Spleen (tissue), 11 donors: ENCODE measurements around the gene SUZ12. TPM values are rescaled to one million over a fixed set of nuclear protein-coding genes. Genes with fewer than 3 reads are reported as not detected.
A peak's percentile ranks its signal among the peaks of the same experiment; 100 is the strongest.
"Not testable (repeated sequence)": the region's sequence is repeated elsewhere in the genome, so short reads cannot be mapped to it uniquely, and the experiment has no call there.

Experiments used
- DNase-seq: peaks from one replicate; pipeline ENCODE4 v3.0.0-alpha.2; 2020
- H3K27ac ChIP-seq, 8 donors: fragments of 200-600 bp; sonication (generic) in 7 of 8; 1 replicate in 4 of 8; 2 replicates in 4 of 8; pipeline versions ENCODE4 v1.5.0 to v1.8.0; 2016 to 2021; ENCODE audit warnings: inconsistent platforms in 4 of 8, mild to moderate bottlenecking in 4 of 8, moderate library complexity in 1 of 8
- H3K27me3 ChIP-seq, 7 donors: fragments of 200-600 bp; sonication (generic) in 6 of 7; replicated peaks in 1 of 7; 1 replicate in 4 of 7; 2 replicates in 3 of 7; pipeline versions ENCODE4 v1.5.0 to v1.8.0; 2016 to 2021; ENCODE audit warnings: inconsistent platforms in 3 of 7, mild to moderate bottlenecking in 1 of 7
- H3K36me3 ChIP-seq, 6 donors: fragments of 200-600 bp; sonication (generic) in 5 of 6; 1 replicate in 4 of 6; 2 replicates in 2 of 6; pipeline versions ENCODE4 v1.5.0 to v1.8.0; 2016 to 2021; ENCODE audit warnings: inconsistent platforms in 2 of 6
- H3K4me1 ChIP-seq, 6 donors: fragments of 200-600 bp; sonication (generic) in 5 of 6; 1 replicate in 3 of 6; 2 replicates in 3 of 6; pipeline versions ENCODE4 v1.5.0 to v1.8.0; 2016 to 2021; ENCODE audit warnings: inconsistent platforms in 3 of 6
- H3K4me3 ChIP-seq, 8 donors: fragments of 200-600 bp; sonication (generic) in 7 of 8; 1 replicate in 4 of 8; 2 replicates in 4 of 8; pipeline versions ENCODE4 v1.5.0 to v1.8.0; 2016 to 2021; ENCODE audit warnings: inconsistent platforms in 4 of 8, mild to moderate bottlenecking in 4 of 8, moderate library complexity in 2 of 8
- H3K9me3 ChIP-seq, 8 donors: fragments of 200-600 bp; sonication (generic) in 7 of 8; 1 replicate in 4 of 8; 2 replicates in 4 of 8; pipeline versions ENCODE4 v1.5.0 to v1.8.0; 2016 to 2021; ENCODE audit warnings: inconsistent platforms in 4 of 8
- POLR2A ChIP-seq, 3 donors: fragments of 450-650 bp; IDR thresholded peaks; one replicate each; pipeline ENCODE4 v1.5.1; 2017; ENCODE audit warnings: antibody characterized with exemption in 3 of 3, mild to moderate bottlenecking in 1 of 3
- POLR2AphosphoS5 ChIP-seq, 3 donors: sonication (generic); formaldehyde crosslinking; IDR thresholded peaks; one replicate each; pipeline ENCODE4 v1.5.1; 2017; ENCODE audit warnings: antibody characterized with exemption in 3 of 3
- WGBS, 5 donors: extraction: QIAGEN DNeasy Blood & Tissue Kit in 3 of 5; methylation state at CpG; one replicate each; pipeline versions ENCODE4 v1.1.5 to v1.1.7; 2013 to 2018; 5-methylcytosine and 5-hydroxymethylcytosine counted together
- intact Hi-C: fragments of 100-400 bp; cut with DNase I; formaldehyde crosslinking; loops from one replicate; pipeline ENCODE4 v1.15.0; 2023; ENCODE audit warnings: low total_unique reads
- polyA plus RNA-seq, 3 donors: library from polyadenylated mRNA; stranded (reverse); fragments of 200-250 nt; gene quantifications; one replicate each; pipeline ENCODE4 v1.2.1, GENCODE V29; 2013
- total RNA-seq, 7 donors: library from RNA; depleted of rRNA in 3 of 7; stranded (reverse); fragments of >200 nt in 3 of 7; fragmentation: NEBNext Ultra II Directional in 4 of 7; extraction: Animal tissue kit (Norgen Biotek cat#: 25700) in 4 of 7; gene quantifications; one replicate each; pipeline versions ENCODE4 v1.1.0 to v1.2.1, GENCODE V29; 2016 to 2021
- TF ChIP-seq, protein P1 (sequence below), 11 experiments: fragments of 200-600 bp in 7 of 11; fragments of 450-650 bp in 4 of 11; sonication (generic) in 4 of 11; IDR thresholded peaks in 8 of 11; conservative IDR thresholded peaks in 3 of 11; 1 replicate in 7 of 11; 2 replicates in 4 of 11; pipeline versions ENCODE4 v1.4.0 to v1.8.0; 2016 to 2021; ENCODE audit warnings: antibody characterized with exemption in 11 of 11, inconsistent platforms in 4 of 11, mild to moderate bottlenecking in 1 of 11
- donor health status: healthy with polysubstance abuse.
- donor health status: DM: no; HTN: no; CAD: no; lungs with moderate emphysema.
- donor health status: DM: no; HTN: no; CAD: no.
- donor health status: Bipolar disorder and iron deficiency.
- donor health status: healthy.
- donor health status: DM: no; HTN: no; CAD: no.
- donor health status: DM: yes; HTN: yes; CAD: no.

The SUZ12 gene
- total and polyA plus RNA-seq, 10 donors = 14.9 to 38.7 (median 29.8) TPM

- WGBS, 5 donors = 85 to 95% (median 91%) methylated on average over 5 of the region's 5 CpGs
- H3K27me3 ChIP-seq, H3K9me3 ChIP-seq, DNase-seq, H3K27ac ChIP-seq, H3K4me3 ChIP-seq, H3K4me1 ChIP-seq, intact Hi-C loops: not testable (repeated sequence)
- peaks cover 0 to 93% (median 34%) of the 10 kb centered on the region in 6 donors for H3K36me3 ChIP-seq
These were observed 38.6 kb downstream of the SUZ12 start for GRCh38 chr17:31975391-31975790.

- H3K4me3 ChIP-seq, H3K27me3 ChIP-seq, intact Hi-C loops, DNase-seq, H3K27ac ChIP-seq, H3K4me1 ChIP-seq, H3K9me3 ChIP-seq: not testable (repeated sequence)
- peaks cover 0 to 100% (median 88%) of the 10 kb centered on the region in 6 donors for H3K36me3 ChIP-seq
- WGBS, 5 donors = 88 to 95% (median 91%) methylated on average over 8 of the region's 8 CpGs
These were observed 55.0 kb downstream of the SUZ12 start for GRCh38 chr17:31991821-31992220.

- H3K27me3 ChIP-seq = no peaks in the 10 kb centered on the region
- no peaks in the 10 kb centered on the region for H3K9me3 ChIP-seq
- intact Hi-C loops = no loop called here
- no peaks in the 10 kb centered on the region for H3K4me1 ChIP-seq
- no peak for DNase-seq
- H3K36me3 ChIP-seq = peaks cover 0 to 87% (median 77%) of the 10 kb centered on the region in 6 donors
- no peak overlapping the region for H3K27ac ChIP-seq
- 77 to 93% (median 84%) methylated on average over 6 of the region's 6 CpGs for WGBS, 5 donors
- H3K4me3 ChIP-seq = no peak overlapping the region
- TF ChIP-seq, protein P1, sequence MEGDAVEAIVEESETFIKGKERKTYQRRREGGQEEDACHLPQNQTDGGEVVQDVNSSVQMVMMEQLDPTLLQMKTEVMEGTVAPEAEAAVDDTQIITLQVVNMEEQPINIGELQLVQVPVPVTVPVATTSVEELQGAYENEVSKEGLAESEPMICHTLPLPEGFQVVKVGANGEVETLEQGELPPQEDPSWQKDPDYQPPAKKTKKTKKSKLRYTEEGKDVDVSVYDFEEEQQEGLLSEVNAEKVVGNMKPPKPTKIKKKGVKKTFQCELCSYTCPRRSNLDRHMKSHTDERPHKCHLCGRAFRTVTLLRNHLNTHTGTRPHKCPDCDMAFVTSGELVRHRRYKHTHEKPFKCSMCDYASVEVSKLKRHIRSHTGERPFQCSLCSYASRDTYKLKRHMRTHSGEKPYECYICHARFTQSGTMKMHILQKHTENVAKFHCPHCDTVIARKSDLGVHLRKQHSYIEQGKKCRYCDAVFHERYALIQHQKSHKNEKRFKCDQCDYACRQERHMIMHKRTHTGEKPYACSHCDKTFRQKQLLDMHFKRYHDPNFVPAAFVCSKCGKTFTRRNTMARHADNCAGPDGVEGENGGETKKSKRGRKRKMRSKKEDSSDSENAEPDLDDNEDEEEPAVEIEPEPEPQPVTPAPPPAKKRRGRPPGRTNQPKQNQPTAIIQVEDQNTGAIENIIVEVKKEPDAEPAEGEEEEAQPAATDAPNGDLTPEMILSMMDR (IDR thresholded peaks at IDR 0.05 in 8 of 11, conservative IDR thresholded peaks at IDR 0.05 in 3 of 11) = no peak
- no peak for TF ChIP-seq POLR2A (IDR thresholded peaks at IDR 0.05)
- no peak for TF ChIP-seq POLR2AphosphoS5 (IDR thresholded peaks at IDR 0.05)
These were observed 60.2 kb downstream of the SUZ12 start for GRCh38 chr17:31997005-31997404.

DNA sequence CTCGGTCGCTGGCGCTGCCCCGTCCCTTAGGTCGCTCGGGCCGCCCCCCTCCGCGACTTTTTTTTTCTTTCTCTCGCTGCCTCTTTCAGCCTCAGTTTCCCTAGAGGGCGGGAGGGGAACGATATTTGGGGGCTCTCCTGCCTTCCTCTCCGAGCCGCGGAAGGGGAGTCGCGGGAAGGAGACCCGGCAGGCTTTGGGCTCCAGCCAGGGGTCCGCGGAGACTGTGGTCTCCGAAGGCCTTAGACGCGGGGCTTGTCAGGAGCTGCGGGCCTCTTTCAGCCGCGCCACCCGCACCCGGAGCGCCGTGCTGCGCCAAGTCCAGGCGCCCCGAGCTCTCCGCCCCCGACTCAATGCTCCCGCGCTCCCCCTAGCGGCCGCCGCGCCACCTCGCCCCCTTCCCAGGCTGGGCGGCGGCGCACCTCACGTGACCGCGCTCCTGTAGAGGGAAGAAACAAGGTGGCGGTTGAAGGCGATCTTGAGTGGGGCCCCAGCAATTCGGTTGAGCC lies 70.2 kb downstream of the SUZ12 start, which contains the start of gene LRRC37B:
TSS of gene LRRC37B (plus strand) at position 427 of the 506 bp plus-strand sequence. CDS start 14,010 bp downstream, outside the sequence.
- H3K36me3 ChIP-seq = no peaks in the 10 kb centered on the region
- intact Hi-C loops = loop anchor here (10.0 kb wide), 1 partner anchor 128 kb away; no protein-coding TSS in a partner anchor
- WGBS, 5 donors = 0 to 1% (median 1%) methylated on average over 20 to 51 of the region's 51 CpGs
- H3K27me3 ChIP-seq = no peaks in the 10 kb centered on the region
- peak within 1 kb of the TSS; percentile 62 to 97 (median 82) for H3K4me3 ChIP-seq
- DNase-seq = peak; percentile 98
- H3K27ac ChIP-seq = peak within 1 kb of the TSS; percentile 60 to 96 (median 88)
- no peaks in the 10 kb centered on the region for H3K9me3 ChIP-seq
- TF ChIP-seq POLR2AphosphoS5 (IDR thresholded peaks at IDR 0.05) (peak; percentile 89 to 91 (median 90)), POLR2A (IDR thresholded peaks at IDR 0.05) (no peak)
- TF ChIP-seq, protein P1 (IDR thresholded peaks at IDR 0.05 in 8 of 11, conservative IDR thresholded peaks at IDR 0.05 in 3 of 11) = peak; percentile 92 to 100 (median 99)
- peaks cover 20 to 58% (median 37%) of the 10 kb centered on the region in 6 donors for H3K4me1 ChIP-seq

DNA sequence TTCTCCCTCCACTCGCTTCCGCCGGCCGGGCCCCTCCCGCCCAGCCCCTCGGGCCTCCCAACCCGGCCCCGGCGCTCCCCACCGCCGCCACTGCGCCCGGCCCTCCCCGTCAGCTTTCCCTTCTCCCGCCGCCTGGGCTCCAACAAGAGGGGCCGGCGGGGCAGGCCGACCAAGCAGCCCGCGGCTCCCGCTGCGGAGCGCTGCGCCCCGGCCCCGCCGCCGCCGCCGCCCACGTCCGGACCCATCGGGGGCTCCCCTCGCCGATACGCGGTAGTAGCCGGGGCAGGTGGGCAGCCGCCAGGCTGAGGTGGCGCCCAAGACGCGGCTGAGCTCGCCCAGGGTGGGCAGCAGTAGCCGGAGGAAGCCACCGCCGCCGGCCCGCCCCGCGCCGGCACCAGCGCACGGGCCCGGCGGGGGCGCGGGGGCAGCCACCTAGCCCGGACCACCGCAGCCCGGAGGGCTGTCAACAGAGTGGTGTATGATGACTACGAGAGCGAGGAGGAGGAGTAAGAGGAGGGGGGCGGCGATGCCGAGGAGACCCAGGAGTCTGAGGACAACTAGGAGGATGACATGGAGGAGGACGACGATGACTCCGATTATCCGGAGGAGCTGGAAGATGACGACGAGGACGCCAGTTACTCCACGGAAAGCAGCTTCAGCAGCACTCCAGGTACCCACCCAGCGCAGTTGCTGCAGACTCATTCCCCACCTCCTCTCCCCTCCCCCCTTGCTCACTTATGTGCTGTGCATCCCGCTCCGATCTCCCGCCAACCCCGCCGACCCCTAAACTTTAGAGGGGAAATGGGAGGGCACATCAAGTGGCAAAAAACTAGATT lies 70.9 kb downstream of the SUZ12 start:
- WGBS, 5 donors = 1% methylated on average over 21 to 80 of the region's 80 CpGs
- TF ChIP-seq POLR2A (IDR thresholded peaks at IDR 0.05) = no peak
- TF ChIP-seq, protein P1 (IDR thresholded peaks at IDR 0.05 in 8 of 11, conservative IDR thresholded peaks at IDR 0.05 in 3 of 11) = peak in 4 of 11 experiments; percentile 27 to 62 (median 53)
- DNase-seq = no peak
- no peaks in the 10 kb centered on the region for H3K27me3 ChIP-seq
- H3K27ac ChIP-seq = peak overlapping the region; percentile 60 to 96 (median 88)
- peaks cover 20 to 64% (median 41%) of the 10 kb centered on the region in 6 donors for H3K4me1 ChIP-seq
- no peaks in the 10 kb centered on the region for H3K9me3 ChIP-seq
- intact Hi-C loops = loop anchor here (10.0 kb wide), 1 partner anchor 127 kb away; no protein-coding TSS in a partner anchor
- H3K36me3 ChIP-seq = no peaks in the 10 kb centered on the region
- H3K4me3 ChIP-seq = peak overlapping the region; percentile 62 to 97 (median 82)
